G401 (cell line): ENCODE measurements around the gene GATA5. TPM values are rescaled to one million over a fixed set of nuclear protein-coding genes. Genes with fewer than 3 reads are reported as not detected.

Experiments
- DNase-seq: peaks from one replicate; pipeline ENCODE4 v3.0.0-alpha.2; 2015; ENCODE audit warnings: low spot score
- in situ Hi-C: cut with HindIII; loops from 2 replicates; pipeline ENCODE4 v1.10.0; 2016; ENCODE audit warnings: low sequenced_read_pairs, mixed read lengths
- total RNA-seq: library from RNA; depleted of rRNA; stranded (reverse); fragments of >200 nt; shearing (Covaris generic); gene quantifications from 2 replicates; pipeline ENCODE4 v1.2.3, GENCODE V29; 2014

Gene GATA5
- total RNA-seq, 1 experiment from 2014 or later: 0.71 TPM

GRCh38 chr20:62461834-62462233 lies 14.0 kb downstream of the GATA5 start:
- no peak for DNase-seq
- in situ Hi-C loops: no loop called here

GRCh38 chr20:62461157-62461556 lies 14.6 kb downstream of the GATA5 start:
- in situ Hi-C loops: no loop called here
- DNase-seq: no peak

- in situ Hi-C loops: no loop called here
- DNase-seq: no peak
Observed at GRCh38 chr20:62460678-62461077, 15.1 kb downstream of the GATA5 start.

- no peak for DNase-seq
- in situ Hi-C loops: no loop called here
Observed at GRCh38 chr20:62459488-62459887, 16.3 kb downstream of the GATA5 start.

GRCh38 chr20:62458275-62459251 lies 17.2 kb downstream of the GATA5 start:
- DNase-seq: no peak
- in situ Hi-C loops: no loop called here

- in situ Hi-C loops: no loop called here
Observed at GRCh38 chr20:62457831-62458230, 18.0 kb downstream of the GATA5 start.

GRCh38 chr20:62457098-62457497 lies 18.7 kb downstream of the GATA5 start:
- DNase-seq: no peak

More at GRCh38 chr20:62457831-62458230, 18.0 kb downstream of the GATA5 start:
- no peak for DNase-seq

GRCh38 chr20:62455929-62456328 lies 19.9 kb downstream of the GATA5 start:
- in situ Hi-C loops: no loop called here

More at GRCh38 chr20:62457098-62457497, 18.7 kb downstream of the GATA5 start:
- in situ Hi-C loops: no loop called here

GRCh38 chr20:62454904-62455636 lies 20.7 kb downstream of the GATA5 start:
- in situ Hi-C loops: no loop called here
- no peak for DNase-seq

More at GRCh38 chr20:62455929-62456328, 19.9 kb downstream of the GATA5 start:
- DNase-seq: no peak

GRCh38 chr20:62453186-62453808 lies 22.5 kb downstream of the GATA5 start:
- DNase-seq: no peak
- in situ Hi-C loops: no loop called here

- in situ Hi-C loops: no loop called here
- DNase-seq: no peak
Observed at GRCh38 chr20:62452475-62453095, 23.2 kb downstream of the GATA5 start.

- in situ Hi-C loops: no loop called here
- no peak for DNase-seq
Observed at GRCh38 chr20:62451970-62452369, 23.8 kb downstream of the GATA5 start.

- in situ Hi-C loops: no loop called here
- DNase-seq: no peak
Observed at GRCh38 chr20:62451156-62451767, 24.5 kb downstream of the GATA5 start.

- in situ Hi-C loops: no loop called here
- DNase-seq: no peak
Observed at GRCh38 chr20:62449951-62450691, 25.7 kb downstream of the GATA5 start.

GRCh38 chr20:62448788-62449187 lies 27.0 kb downstream of the GATA5 start:
- DNase-seq: no peak
- in situ Hi-C loops: no loop called here

- in situ Hi-C loops: no loop called here
- DNase-seq: no peak
Observed at GRCh38 chr20:62448038-62448437, 27.8 kb downstream of the GATA5 start.

GRCh38 chr20:62446888-62447869 lies 28.6 kb downstream of the GATA5 start:
- in situ Hi-C loops: no loop called here
- no peak for DNase-seq
